ENCODE measurements around the gene TMEM108. TPM values are rescaled to one million over a fixed set of nuclear protein-coding genes. Genes with fewer than 3 reads are reported as not detected.

The TMEM108 gene
- total and polyA plus RNA-seq, 2 experiments from 2014 or later: 7.4 to 15.3 TPM

GRCh38 chr3:133264920-133265319 is 226.7 kb downstream of the TMEM108 start:
- no peak for ATAC-seq
- Mint-ChIP-seq H3K27ac (no peak overlapping the region), H3K9me3 (no peaks in the 10 kb centered on the region), H3K4me1 (peaks cover 6% of the 10 kb centered on the region; the same call in 2 of the 3 replicates), H3K4me3 (no peak overlapping the region), H3K36me3 (ENCODE audit: low read depth) (no peaks in the 10 kb centered on the region), H3K27me3 (ENCODE audit: insufficient read depth, low read depth, poor library complexity) (no peaks in the 10 kb centered on the region)
- no peaks in the 10 kb centered on the region; the same call in 1 of the 2 replicates for H4K20me1 ChIP-seq (replicated peaks; ENCODE audit: insufficient read depth)
- no peak overlapping the region for H3K4me3 ChIP-seq
- no peaks in the 10 kb centered on the region for H3K27me3 ChIP-seq (ENCODE audit: insufficient read depth)
- no peaks in the 10 kb centered on the region; the same call in 1 of the 2 replicates for H3K79me2 ChIP-seq (replicated peaks; ENCODE audit: insufficient read depth)
- no peak for DNase-seq (ENCODE audit: low spot score)
- no peaks in the 10 kb centered on the region for H3K36me3 ChIP-seq (ENCODE audit: insufficient read depth)
- no peak for TF ChIP-seq ZNF462 (CRISPR knock-in tag; IDR thresholded peaks at IDR 0.05)
- no peak for TF ChIP-seq POLR2AphosphoS5 (IDR thresholded peaks at IDR 0.05; ENCODE audit: low read depth)
- TF ChIP-seq REST (IDR thresholded peaks at IDR 0.05; ENCODE audit: unreplicated experiment): no peak
- TF ChIP-seq EZH2 (IDR thresholded peaks at IDR 0.05; ENCODE audit: low read depth, unreplicated experiment): no peak
- no peak for TF ChIP-seq JUNB (IDR thresholded peaks at IDR 0.05; ENCODE audit: unreplicated experiment)
- TF ChIP-seq ZNF331 (CRISPR knock-in tag; IDR thresholded peaks at IDR 0.05; ENCODE audit: low read depth): no peak
- TF ChIP-seq, protein P1, sequence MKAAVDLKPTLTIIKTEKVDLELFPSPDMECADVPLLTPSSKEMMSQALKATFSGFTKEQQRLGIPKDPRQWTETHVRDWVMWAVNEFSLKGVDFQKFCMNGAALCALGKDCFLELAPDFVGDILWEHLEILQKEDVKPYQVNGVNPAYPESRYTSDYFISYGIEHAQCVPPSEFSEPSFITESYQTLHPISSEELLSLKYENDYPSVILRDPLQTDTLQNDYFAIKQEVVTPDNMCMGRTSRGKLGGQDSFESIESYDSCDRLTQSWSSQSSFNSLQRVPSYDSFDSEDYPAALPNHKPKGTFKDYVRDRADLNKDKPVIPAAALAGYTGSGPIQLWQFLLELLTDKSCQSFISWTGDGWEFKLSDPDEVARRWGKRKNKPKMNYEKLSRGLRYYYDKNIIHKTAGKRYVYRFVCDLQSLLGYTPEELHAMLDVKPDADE (IDR thresholded peaks at IDR 0.05): no peak
- TF ChIP-seq CTCF (conservative IDR thresholded peaks at IDR 0.05; ENCODE audit: low read depth in 2 of 2): no peak
- no peak for TF ChIP-seq EZH2phosphoT487 (IDR thresholded peaks at IDR 0.05; ENCODE audit: unreplicated experiment)
- TF ChIP-seq CREB1 (CRISPR knock-in tag; IDR thresholded peaks at IDR 0.05; ENCODE audit: low read depth): no peak
- no peak for TF ChIP-seq ZNF114 (CRISPR knock-in tag; IDR thresholded peaks at IDR 0.05)
- TF ChIP-seq STAT1 (IDR thresholded peaks at IDR 0.05; ENCODE audit: unreplicated experiment): no peak
- no peak for TF ChIP-seq NANOG (IDR thresholded peaks at IDR 0.05; ENCODE audit: borderline replicate concordance)
- H3K4me1 ChIP-seq (ENCODE audit: insufficient read depth): no peaks in the 10 kb centered on the region
- no peak overlapping the region for H2AFZ ChIP-seq
- no peak overlapping the region for H3K4me2 ChIP-seq
- no peaks in the 10 kb centered on the region for H3F3A ChIP-seq (replicated peaks; ENCODE audit: low read depth)
- H3K27ac ChIP-seq (ENCODE audit: low read depth): no peak overlapping the region
- no peaks in the 10 kb centered on the region for H3K9me2 ChIP-seq (ENCODE audit: insufficient read depth)
